HepG2 (cell line): ENCODE results near the gene HCN4. TPM values are rescaled to one million over a fixed set of nuclear protein-coding genes. Genes with fewer than 3 reads are reported as not detected.

Source experiments
- ATAC-seq: fragments of 200-7000 bp; cut with Tn5 transposase; 3 replicates; pipeline ENCODE4 v1.9.1; 2020; ENCODE audit warnings: mild to moderate bottlenecking, moderate library complexity
- BruUV-seq: library from RNA; stranded (reverse); fragments of 400-500 nt; replicated peaks from 2 replicates; lab custom pipeline; 2021; lab: Mats Ljungman, UMichigan
- CTCF ChIA-PET: fragments of 300-600 bp; formaldehyde crosslinking; extraction: SDS; loops from one replicate; lab custom pipeline; 2021; ENCODE audit warnings: low total read pairs, inconsistent platforms, low intra/inter-chr PET ratio; lab: Yijun Ruan, JAX
- POLR2A ChIA-PET: fragments of 350-600 bp; sonication (Branson Sonifier 250); formaldehyde crosslinking; loops from one replicate; lab custom pipeline; 2020; ENCODE audit warnings: antibody characterized with exemption, inconsistent platforms; lab: Yijun Ruan, JAX
- DNase-seq: peaks from one replicate; pipeline ENCODE4 v3.0.0-alpha.2; 2015; ENCODE audit warnings: low spot score
- FAIRE-seq: peaks from 3 replicates; lab custom pipeline; 2011; peaks lifted over from hg19 to GRCh38; lab: Jason Lieb, UNC
- H2AFZ ChIP-seq: one replicate; pipeline ENCODE4 v1.6.1; 2011; ENCODE audit warnings: low read length, inconsistent platforms
- H3K27ac ChIP-seq: fragments of 300-600 bp; 3 replicates; pipeline ENCODE4 v1.8.0; 2011; ENCODE audit warnings: mixed run types, mild to moderate bottlenecking, mixed read lengths, low read length, inconsistent platforms; ENCODE audit not compliant: insufficient read depth; ENCODE audit errors: extremely low read length
- H3K27me3 ChIP-seq, 2 experiments: fragments of 200-600 bp in 1 of 2; 2 replicates in 1 of 2; 3 replicates in 1 of 2; pipeline versions ENCODE4 v1.6.0 to v1.8.0; 2011; ENCODE audit warnings: low read length in 2 of 2, mild to moderate bottlenecking in 2 of 2, moderate library complexity in 2 of 2, inconsistent platforms in 1 of 2; ENCODE audit not compliant: insufficient read depth in 2 of 2, control insufficient read depth in 1 of 2
- H3K36me3 ChIP-seq, 2 experiments: fragments of 200-600 bp in 1 of 2; replicated peaks in 1 of 2; 2 replicates in 1 of 2; 3 replicates in 1 of 2; pipeline versions ENCODE4 v1.5.1 to v1.8.0; 2011; ENCODE audit warnings: low read length in 2 of 2, inconsistent platforms in 1 of 2; ENCODE audit not compliant: insufficient read depth in 2 of 2, control insufficient read depth in 1 of 2
- H3K4me1 ChIP-seq: 2 replicates; pipeline ENCODE4 v1.5.1; 2012; ENCODE audit warnings: low read length, inconsistent platforms; ENCODE audit not compliant: insufficient read depth
- H3K4me2 ChIP-seq: 2 replicates; pipeline ENCODE4 v1.6.0; 2011; ENCODE audit warnings: low read depth, low read length, inconsistent platforms
- H3K4me3 ChIP-seq, 3 experiments: fragments of 200-600 bp in 1 of 3; sonication (generic), shearing (Covaris generic) in 1 of 3; replicated peaks in 1 of 3; 2 replicates each; pipeline ENCODE4 v1.5.1; 2011 to 2016; ENCODE audit warnings: low read length in 3 of 3, inconsistent platforms in 2 of 3, low read depth in 2 of 3, mild to moderate bottlenecking in 2 of 3, control low read depth in 1 of 3, mixed read lengths in 1 of 3; ENCODE audit not compliant: insufficient read depth in 1 of 3
- H3K79me2 ChIP-seq: one replicate; pipeline ENCODE4 v1.6.1; 2011; ENCODE audit warnings: low read length, inconsistent platforms; ENCODE audit not compliant: insufficient read depth
- H3K9ac ChIP-seq: 2 replicates; pipeline ENCODE4 v1.6.0; 2011; ENCODE audit warnings: mild to moderate bottlenecking, low read depth, low read length, inconsistent platforms; ENCODE audit not compliant: insufficient read depth
- H3K9me3 ChIP-seq: 2 replicates; pipeline ENCODE4 v1.5.1; 2012; ENCODE audit warnings: mild to moderate bottlenecking, low read length
- H4K20me1 ChIP-seq: 2 replicates; pipeline ENCODE4 v1.6.0; 2011; ENCODE audit warnings: inconsistent platforms, mild to moderate bottlenecking, low read length, moderate library complexity; ENCODE audit not compliant: insufficient read depth
- ELF3 ChIP-seq: IDR thresholded peaks from 2 replicates; pipeline ENCODE4 v1.6.1; 2016; ENCODE audit warnings: missing genetic modification reagents, missing compliant biosample characterization
- FOSL2 ChIP-seq: sonication (generic); formaldehyde crosslinking; IDR thresholded peaks from 2 replicates; pipeline ENCODE4 v1.4.0; 2020; ENCODE audit warnings: missing genetic modification reagents
- FOXM1 ChIP-seq: sonication (generic); formaldehyde crosslinking; IDR thresholded peaks from 2 replicates; pipeline ENCODE4 v1.5.0; 2020; ENCODE audit warnings: missing genetic modification reagents
- HNF4G ChIP-seq, 2 experiments: sonication (generic) in 1 of 2; formaldehyde crosslinking in 1 of 2; IDR thresholded peaks; 2 replicates each; pipeline versions ENCODE4 v1.4.0 to v1.6.1; 2011 to 2020; ENCODE audit warnings: borderline replicate concordance in 2 of 2, low read depth in 2 of 2, mild to moderate bottlenecking in 2 of 2, low read length in 1 of 2, missing genetic modification reagents in 1 of 2, moderate library complexity in 1 of 2
- MAFF ChIP-seq: IDR thresholded peaks from 2 replicates; pipeline ENCODE4 v1.6.1; 2011; ENCODE audit warnings: low read depth, low read length, improper control_type of control experiment
- MAFK ChIP-seq, 2 experiments: IDR thresholded peaks in 1 of 2; conservative IDR thresholded peaks in 1 of 2; 2 replicates each; pipeline ENCODE4 v1.6.1; 2011; ENCODE audit warnings: improper control_type of control experiment in 2 of 2, low read length in 2 of 2
- MIER2 ChIP-seq: IDR thresholded peaks from 2 replicates; pipeline ENCODE4 v1.6.1; 2016; ENCODE audit warnings: missing biosample characterization, missing genetic modification reagents
- NFE2 ChIP-seq: sonication (generic); formaldehyde crosslinking; IDR thresholded peaks from 2 replicates; pipeline ENCODE4 v1.4.0; 2020; ENCODE audit warnings: missing genetic modification reagents
- NFE2L2 ChIP-seq: fragments of 150-350 bp; IDR thresholded peaks from 2 replicates; pipeline ENCODE4 v1.6.1; 2014; ENCODE audit warnings: low read length
- RNF2 ChIP-seq: fragments of 450-650 bp; conservative IDR thresholded peaks from 2 replicates; pipeline ENCODE4 v1.6.1; 2016; ENCODE audit warnings: low read depth
- SAP130 ChIP-seq: IDR thresholded peaks from 2 replicates; pipeline ENCODE4 v1.6.1; 2016; ENCODE audit warnings: low read depth
- ZNF10 ChIP-seq: sonication (generic); formaldehyde crosslinking; IDR thresholded peaks from 2 replicates; pipeline ENCODE4 v1.4.0; 2020; ENCODE audit warnings: mild to moderate bottlenecking, low read depth, missing genetic modification reagents, borderline replicate concordance
- ZNF101 ChIP-seq: sonication (generic); formaldehyde crosslinking; IDR thresholded peaks from 2 replicates; pipeline ENCODE4 v1.4.0; 2020; ENCODE audit warnings: mild to moderate bottlenecking, low read depth, missing genetic modification reagents, borderline replicate concordance
- ZNF644 ChIP-seq: IDR thresholded peaks from 2 replicates; pipeline ENCODE4 v1.6.1; 2016; ENCODE audit warnings: low read depth
- WGBS: methylation state at CpG from one replicate; pipeline ENCODE4 v1.1.6; 2017; ENCODE audit warnings: low lambda C conversion rate; 5-methylcytosine and 5-hydroxymethylcytosine counted together
- in situ Hi-C: cut with HindIII; loops from 2 replicates; pipeline ENCODE4 v1.10.0; 2017; ENCODE audit warnings: low pct_unique_long_range_greater_than_20kb; ENCODE audit not compliant: extremely low pct_ligation_motif_present
- intact Hi-C: fragments of 100-400 bp; cut with micrococcal nuclease; formaldehyde crosslinking; loops from one replicate; pipeline ENCODE4 v1.10.0; 2022; ENCODE audit not compliant: unreplicated experiment
- polyA plus RNA-seq, 8 experiments: library from polyadenylated mRNA; depleted of rRNA in 3 of 8; stranded (reverse) in 7 of 8; unstranded in 1 of 8; fragments of >200 nt; fragmentation: Illumina TruSeq in 4 of 8; extraction: Trizol in 4 of 8; gene quantifications; 2 replicates each; pipeline versions ENCODE4 v1.2.1 to v1.2.3, GENCODE V29; 2011 to 2016; ENCODE audit warnings: low read depth in 4 of 8, missing spikeins in 1 of 8, mixed read lengths in 1 of 8; ENCODE audit not compliant: insufficient read depth in 1 of 8
- total RNA-seq, 5 experiments: library from RNA; depleted of rRNA; stranded (reverse); fragments of >200 nt; fragmentation: Illumina TruSeq; extraction: Trizol; gene quantifications; 2 replicates each; pipeline ENCODE4 v1.2.3, GENCODE V29; 2016; ENCODE audit warnings: low read depth in 1 of 5
- TF ChIP-seq, protein P1 (sequence below): IDR thresholded peaks from 2 replicates; pipeline ENCODE4 v1.4.0; 2020; ENCODE audit warnings: mild to moderate bottlenecking, missing genetic modification reagents
- TF ChIP-seq, protein P2 (sequence below): sonication (generic); formaldehyde crosslinking; conservative IDR thresholded peaks from 2 replicates; pipeline ENCODE4 v1.5.0; 2020; ENCODE audit warnings: missing genetic modification reagents

The HCN4 gene
- total and polyA plus RNA-seq, 2 of the 13 experiments (the other 11 are each of a cell fraction or from before 2014, with no cell fraction given): not detected

DNA sequence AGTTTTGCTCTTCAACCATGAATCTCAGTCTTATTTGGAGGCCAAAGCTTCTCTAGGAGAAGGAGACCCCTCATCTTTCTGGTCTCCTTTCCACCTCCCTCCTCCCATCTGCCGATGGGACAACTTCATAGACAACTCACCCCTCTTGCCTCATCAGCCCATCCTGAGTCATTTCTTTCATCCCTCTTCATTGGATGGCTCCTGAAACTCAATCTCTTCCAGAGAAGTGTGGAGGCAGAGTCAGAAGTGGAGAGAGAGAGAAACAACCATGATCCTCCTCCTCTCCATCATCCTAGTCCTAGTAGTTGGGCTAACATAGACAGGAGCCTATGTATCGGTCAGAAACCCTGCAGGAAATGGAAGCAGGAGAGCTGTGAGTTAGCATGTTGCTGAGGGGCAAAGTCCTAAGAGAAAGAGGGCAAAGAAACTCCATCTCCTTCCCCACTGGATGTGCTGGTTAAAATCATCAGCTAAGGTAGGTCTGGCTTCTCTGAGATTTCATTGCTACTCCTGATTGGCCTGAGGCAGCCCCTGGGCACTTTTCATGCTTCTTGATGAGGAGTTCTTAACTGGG lies 21.3 kb upstream of the HCN4 start:
- peak; percentile 43 for DNase-seq
- WGBS: 0% methylated on average over 2 of the region's 2 CpGs
- ChIA-PET POLR2A (no interaction called here), CTCF (no interaction called here)
- Histone ChIP-seq H3K4me3 (no peak overlapping the region), H3K36me3 (no peaks in the 10 kb centered on the region), H4K20me1 (no peaks in the 10 kb centered on the region), H3K27me3 (peaks cover 2 to 4% of the 10 kb centered on the region in 2 experiments; a peak in 2 of 5 replicates), H3K9ac (no peak overlapping the region), H3K4me2 (no peak overlapping the region), H3K4me1 (peaks cover 18% of the 10 kb centered on the region), H3K27ac (no peak overlapping the region), H3K79me2 (no peaks in the 10 kb centered on the region), H3K9me3 (no peaks in the 10 kb centered on the region), H2AFZ (no peak overlapping the region)
- intact Hi-C loops: no loop called here
- in situ Hi-C loops: no loop called here
- ATAC-seq: peak; percentile 79
- no TSS peak for BruUV-seq
- peak; percentile 54 for FAIRE-seq
- TF ChIP-seq MIER2 (CRISPR knock-in tag) (0 out of 2 replicates have a peak, but pooled peaks have one; percentile 20), RNF2 (no peak), ZNF101 (CRISPR knock-in tag) (no peak), SAP130 (CRISPR knock-in tag) (0 out of 2 replicates have a peak, but pooled peaks have one; percentile 21), FOXM1 (CRISPR knock-in tag) (no peak), FOSL2 (CRISPR knock-in tag) (peak; percentile 87), HNF4G (IDR thresholded peaks at IDR 0.05; ENCODE audit: borderline replicate concordance, low read depth, low read length) (0 out of 2 replicates have a peak, but pooled peaks have one; percentile 38), HNF4G (CRISPR knock-in tag; IDR thresholded peaks at IDR 0.05; ENCODE audit: borderline replicate concordance, low read depth) (no peak), ELF3 (CRISPR knock-in tag) (0 out of 2 replicates have a peak, but pooled peaks have one; percentile 31), MAFF (peak; percentile 12; the same call in 1 of the 2 replicates), MAFK (conservative IDR thresholded peaks at IDR 0.05 in 1 of 2, IDR thresholded peaks at IDR 0.05 in 1 of 2; ENCODE audit: low read length in 2 of 2) (peak; percentile 14 to 47; a peak in 2 of 4 replicates), NFE2L2 (peak; percentile 54; the same call in 1 of the 2 replicates), ZNF644 (peak; percentile 80; the same call in 1 of the 2 replicates), NFE2 (CRISPR knock-in tag) (peak; percentile 78; the same call in 1 of the 2 replicates), ZNF10 (no peak)
- TF ChIP-seq, protein P1, sequence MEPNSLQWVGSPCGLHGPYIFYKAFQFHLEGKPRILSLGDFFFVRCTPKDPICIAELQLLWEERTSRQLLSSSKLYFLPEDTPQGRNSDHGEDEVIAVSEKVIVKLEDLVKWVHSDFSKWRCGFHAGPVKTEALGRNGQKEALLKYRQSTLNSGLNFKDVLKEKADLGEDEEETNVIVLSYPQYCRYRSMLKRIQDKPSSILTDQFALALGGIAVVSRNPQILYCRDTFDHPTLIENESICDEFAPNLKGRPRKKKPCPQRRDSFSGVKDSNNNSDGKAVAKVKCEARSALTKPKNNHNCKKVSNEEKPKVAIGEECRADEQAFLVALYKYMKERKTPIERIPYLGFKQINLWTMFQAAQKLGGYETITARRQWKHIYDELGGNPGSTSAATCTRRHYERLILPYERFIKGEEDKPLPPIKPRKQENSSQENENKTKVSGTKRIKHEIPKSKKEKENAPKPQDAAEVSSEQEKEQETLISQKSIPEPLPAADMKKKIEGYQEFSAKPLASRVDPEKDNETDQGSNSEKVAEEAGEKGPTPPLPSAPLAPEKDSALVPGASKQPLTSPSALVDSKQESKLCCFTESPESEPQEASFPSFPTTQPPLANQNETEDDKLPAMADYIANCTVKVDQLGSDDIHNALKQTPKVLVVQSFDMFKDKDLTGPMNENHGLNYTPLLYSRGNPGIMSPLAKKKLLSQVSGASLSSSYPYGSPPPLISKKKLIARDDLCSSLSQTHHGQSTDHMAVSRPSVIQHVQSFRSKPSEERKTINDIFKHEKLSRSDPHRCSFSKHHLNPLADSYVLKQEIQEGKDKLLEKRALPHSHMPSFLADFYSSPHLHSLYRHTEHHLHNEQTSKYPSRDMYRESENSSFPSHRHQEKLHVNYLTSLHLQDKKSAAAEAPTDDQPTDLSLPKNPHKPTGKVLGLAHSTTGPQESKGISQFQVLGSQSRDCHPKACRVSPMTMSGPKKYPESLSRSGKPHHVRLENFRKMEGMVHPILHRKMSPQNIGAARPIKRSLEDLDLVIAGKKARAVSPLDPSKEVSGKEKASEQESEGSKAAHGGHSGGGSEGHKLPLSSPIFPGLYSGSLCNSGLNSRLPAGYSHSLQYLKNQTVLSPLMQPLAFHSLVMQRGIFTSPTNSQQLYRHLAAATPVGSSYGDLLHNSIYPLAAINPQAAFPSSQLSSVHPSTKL (CRISPR knock-in tag): peak; percentile 30; the same call in 1 of the 2 replicates
- TF ChIP-seq, protein P2, sequence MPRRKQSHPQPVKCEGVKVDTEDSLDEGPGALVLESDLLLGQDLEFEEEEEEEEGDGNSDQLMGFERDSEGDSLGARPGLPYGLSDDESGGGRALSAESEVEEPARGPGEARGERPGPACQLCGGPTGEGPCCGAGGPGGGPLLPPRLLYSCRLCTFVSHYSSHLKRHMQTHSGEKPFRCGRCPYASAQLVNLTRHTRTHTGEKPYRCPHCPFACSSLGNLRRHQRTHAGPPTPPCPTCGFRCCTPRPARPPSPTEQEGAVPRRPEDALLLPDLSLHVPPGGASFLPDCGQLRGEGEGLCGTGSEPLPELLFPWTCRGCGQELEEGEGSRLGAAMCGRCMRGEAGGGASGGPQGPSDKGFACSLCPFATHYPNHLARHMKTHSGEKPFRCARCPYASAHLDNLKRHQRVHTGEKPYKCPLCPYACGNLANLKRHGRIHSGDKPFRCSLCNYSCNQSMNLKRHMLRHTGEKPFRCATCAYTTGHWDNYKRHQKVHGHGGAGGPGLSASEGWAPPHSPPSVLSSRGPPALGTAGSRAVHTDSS (CRISPR knock-in tag): no peak
